ENCODE measurements around the gene TRIM71. TPM values are rescaled to one million over a fixed set of nuclear protein-coding genes. Genes with fewer than 3 reads are reported as not detected.
"Not testable (repeated sequence)": the region's sequence is repeated elsewhere in the genome, so short reads cannot be mapped to it uniquely, and the experiment has no call there.

The TRIM71 gene
- total RNA-seq, 1 donor from 2014 or later, result not detected

- no peak for DNase-seq (ENCODE audit: low read depth in 2 of 2)
Measured at GRCh38 chr3:32842531-32842931, 24.7 kb downstream of the TRIM71 start.

GRCh38 chr3:32842987-32843386 lies 25.2 kb downstream of the TRIM71 start:
- no peak for DNase-seq (ENCODE audit: low read depth in 2 of 2)

- DNase-seq (ENCODE audit: low read depth in 2 of 2), result no peak
Measured at GRCh38 chr3:32843510-32844321, 25.9 kb downstream of the TRIM71 start.

- no peak for DNase-seq (ENCODE audit: low read depth in 2 of 2)
Measured at GRCh38 chr3:32844322-32844654, 26.5 kb downstream of the TRIM71 start.

GRCh38 chr3:32844914-32845313 lies 27.1 kb downstream of the TRIM71 start:
- no peak for DNase-seq (ENCODE audit: low read depth in 2 of 2)

- not testable (repeated sequence) for DNase-seq (ENCODE audit: low read depth in 2 of 2)
Measured at GRCh38 chr3:32845546-32845945, 27.7 kb downstream of the TRIM71 start.

GRCh38 chr3:32847045-32847444 lies 29.2 kb downstream of the TRIM71 start:
- not testable (repeated sequence) for DNase-seq (ENCODE audit: low read depth in 2 of 2)

- no peak for DNase-seq (ENCODE audit: low read depth in 2 of 2)
Measured at GRCh38 chr3:32847528-32847927, 29.7 kb downstream of the TRIM71 start.

- no peak for DNase-seq (ENCODE audit: low read depth in 2 of 2)
Measured at GRCh38 chr3:32848215-32848614, 30.4 kb downstream of the TRIM71 start.

- no peak for DNase-seq (ENCODE audit: low read depth in 2 of 2)
Measured at GRCh38 chr3:32849046-32849445, 31.2 kb downstream of the TRIM71 start.

GRCh38 chr3:32850226-32850625 lies 32.4 kb downstream of the TRIM71 start:
- no peak for DNase-seq (ENCODE audit: low read depth in 2 of 2)

GRCh38 chr3:32850636-32851035 lies 32.8 kb downstream of the TRIM71 start:
- no peak for DNase-seq (ENCODE audit: low read depth in 2 of 2)

GRCh38 chr3:32852146-32852545 lies 34.3 kb downstream of the TRIM71 start:
- DNase-seq (ENCODE audit: low read depth in 2 of 2), result no peak

- DNase-seq (ENCODE audit: low read depth in 2 of 2), result no peak
Measured at GRCh38 chr3:32855350-32855953, 37.7 kb downstream of the TRIM71 start.

GRCh38 chr3:32856355-32856889 lies 38.6 kb downstream of the TRIM71 start:
- DNase-seq (ENCODE audit: low read depth in 2 of 2), result no peak

GRCh38 chr3:32856901-32857507 lies 39.2 kb downstream of the TRIM71 start:
- DNase-seq (ENCODE audit: low read depth in 2 of 2), result no peak

- DNase-seq (ENCODE audit: low read depth in 2 of 2), result no peak
Measured at GRCh38 chr3:32857921-32858320, 40.1 kb downstream of the TRIM71 start.

- DNase-seq (ENCODE audit: low read depth in 2 of 2), result no peak
Measured at GRCh38 chr3:32859604-32860237, 41.9 kb downstream of the TRIM71 start.

GRCh38 chr3:32860499-32860898 lies 42.7 kb downstream of the TRIM71 start:
- no peak for DNase-seq (ENCODE audit: low read depth in 2 of 2)

GRCh38 chr3:32861681-32862080 lies 43.9 kb downstream of the TRIM71 start:
- DNase-seq (ENCODE audit: low read depth in 2 of 2), result no peak

- no peak for DNase-seq (ENCODE audit: low read depth in 2 of 2)
Measured at GRCh38 chr3:32862247-32862935, 44.6 kb downstream of the TRIM71 start.

All from lung microvascular endothelial cell (primary cell).